ENCODE data around the gene SF3A2.

The SF3A2 gene

GRCh38 chr19:2226051-2226839 lies 10.4 kb upstream of the SF3A2 start:
- no peak for TF ChIP-seq CTCF (conservative IDR thresholded peaks at IDR 0.05; ENCODE audit: control insufficient read depth, insufficient read depth, low read depth, low read length)
- no peak overlapping the region for H3K4me3 ChIP-seq (ENCODE audit: control insufficient read depth, low read depth, low read length)
- DNase-seq (ENCODE audit: low read depth) = no peak

GRCh38 chr19:2226840-2227360 lies 9.7 kb upstream of the SF3A2 start:
- no peak for TF ChIP-seq CTCF (conservative IDR thresholded peaks at IDR 0.05; ENCODE audit: control insufficient read depth, insufficient read depth, low read depth, low read length)
- no peak for DNase-seq (ENCODE audit: low read depth)
- no peak overlapping the region for H3K4me3 ChIP-seq (ENCODE audit: control insufficient read depth, low read depth, low read length)

- no peak overlapping the region for H3K4me3 ChIP-seq (ENCODE audit: control insufficient read depth, low read depth, low read length)
- TF ChIP-seq CTCF (conservative IDR thresholded peaks at IDR 0.05; ENCODE audit: control insufficient read depth, insufficient read depth, low read depth, low read length) = no peak
- DNase-seq (ENCODE audit: low read depth) = no peak
Measured at GRCh38 chr19:2227415-2228156, 9.0 kb upstream of the SF3A2 start.

GRCh38 chr19:2228157-2229030 lies 8.2 kb upstream of the SF3A2 start:
- H3K4me3 ChIP-seq (ENCODE audit: control insufficient read depth, low read depth, low read length) = no peak overlapping the region

GRCh38 chr19:2229103-2230032 lies 7.3 kb upstream of the SF3A2 start:
- no peak overlapping the region for H3K4me3 ChIP-seq (ENCODE audit: control insufficient read depth, low read depth, low read length)
- no peak for DNase-seq (ENCODE audit: low read depth)
- TF ChIP-seq CTCF (conservative IDR thresholded peaks at IDR 0.05; ENCODE audit: control insufficient read depth, insufficient read depth, low read depth, low read length) = no peak

More at GRCh38 chr19:2228157-2229030, 8.2 kb upstream of the SF3A2 start:
- no peak for DNase-seq (ENCODE audit: low read depth)
- no peak for TF ChIP-seq CTCF (conservative IDR thresholded peaks at IDR 0.05; ENCODE audit: control insufficient read depth, insufficient read depth, low read depth, low read length)
